Sigmoid colon (tissue), 4 donors: ENCODE measurements around the gene ARL5A.

ENCODE experiments used
- EP300 ChIP-seq, 4 donors: sonication (generic); formaldehyde crosslinking; IDR thresholded peaks; one replicate each; pipeline ENCODE4 v1.6.1; 2017; ENCODE audit warnings: antibody characterized with exemption in 4 of 4
- POLR2A ChIP-seq, 2 donors: fragments of 450-650 bp; IDR thresholded peaks; one replicate each; pipeline ENCODE4 v1.6.1; 2016; ENCODE audit warnings: antibody characterized with exemption in 2 of 2, mild to moderate bottlenecking in 2 of 2, moderate library complexity in 2 of 2
- POLR2AphosphoS5 ChIP-seq, 4 donors: sonication (generic); formaldehyde crosslinking; IDR thresholded peaks; one replicate each; pipeline ENCODE4 v1.6.1; 2017; ENCODE audit warnings: antibody characterized with exemption in 4 of 4
- TF ChIP-seq, protein P1 (sequence below), 4 experiments: fragments of 450-650 bp in 3 of 4; fragments of 200-600 bp in 1 of 4; IDR thresholded peaks; one replicate each; pipeline ENCODE4 v1.5.1; 2016 to 2019; ENCODE audit warnings: antibody characterized with exemption in 4 of 4, mild to moderate bottlenecking in 3 of 4, moderate library complexity in 2 of 4

- TF ChIP-seq, protein P1, sequence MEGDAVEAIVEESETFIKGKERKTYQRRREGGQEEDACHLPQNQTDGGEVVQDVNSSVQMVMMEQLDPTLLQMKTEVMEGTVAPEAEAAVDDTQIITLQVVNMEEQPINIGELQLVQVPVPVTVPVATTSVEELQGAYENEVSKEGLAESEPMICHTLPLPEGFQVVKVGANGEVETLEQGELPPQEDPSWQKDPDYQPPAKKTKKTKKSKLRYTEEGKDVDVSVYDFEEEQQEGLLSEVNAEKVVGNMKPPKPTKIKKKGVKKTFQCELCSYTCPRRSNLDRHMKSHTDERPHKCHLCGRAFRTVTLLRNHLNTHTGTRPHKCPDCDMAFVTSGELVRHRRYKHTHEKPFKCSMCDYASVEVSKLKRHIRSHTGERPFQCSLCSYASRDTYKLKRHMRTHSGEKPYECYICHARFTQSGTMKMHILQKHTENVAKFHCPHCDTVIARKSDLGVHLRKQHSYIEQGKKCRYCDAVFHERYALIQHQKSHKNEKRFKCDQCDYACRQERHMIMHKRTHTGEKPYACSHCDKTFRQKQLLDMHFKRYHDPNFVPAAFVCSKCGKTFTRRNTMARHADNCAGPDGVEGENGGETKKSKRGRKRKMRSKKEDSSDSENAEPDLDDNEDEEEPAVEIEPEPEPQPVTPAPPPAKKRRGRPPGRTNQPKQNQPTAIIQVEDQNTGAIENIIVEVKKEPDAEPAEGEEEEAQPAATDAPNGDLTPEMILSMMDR (IDR thresholded peaks at IDR 0.05) = no peak
- no peak for TF ChIP-seq POLR2AphosphoS5 (IDR thresholded peaks at IDR 0.05)
- TF ChIP-seq POLR2A (IDR thresholded peaks at IDR 0.05) = no peak
- no peak for TF ChIP-seq EP300 (IDR thresholded peaks at IDR 0.05)
Observed at GRCh38 chr2:151762694-151763093, 65.5 kb downstream of the ARL5A start.
